Esophagus squamous epithelium (tissue), 5 donors: ENCODE results near the gene PLA1A. TPM values are rescaled to one million over a fixed set of nuclear protein-coding genes. Genes with fewer than 3 reads are reported as not detected.

Source experiments
- DNase-seq: peaks from one replicate; lab custom pipeline; 2025; lab: John Stamatoyannopoulos, UW
- H3K27ac ChIP-seq, 4 donors: fragments of 200-600 bp; sonication (generic); one replicate each; pipeline ENCODE4 v1.5.1; 2016 to 2019; ENCODE audit warnings: mild to moderate bottlenecking in 1 of 4
- H3K27me3 ChIP-seq, 4 donors: fragments of 200-600 bp; sonication (generic); 1 replicate in 3 of 4; 2 replicates in 1 of 4; pipeline versions ENCODE4 v1.5.1 to v1.6.0; 2017 to 2021; ENCODE audit warnings: antibody characterized with exemption in 1 of 4
- H3K36me3 ChIP-seq, 3 donors: fragments of 200-600 bp; sonication (generic); one replicate each; pipeline ENCODE4 v1.5.1; 2016 to 2019
- H3K4me1 ChIP-seq, 3 donors: fragments of 200-600 bp; sonication (generic); one replicate each; pipeline ENCODE4 v1.5.1; 2017 to 2019
- H3K4me3 ChIP-seq, 4 donors: fragments of 200-600 bp; sonication (generic); 1 replicate in 3 of 4; 2 replicates in 1 of 4; pipeline ENCODE4 v1.5.1; 2016 to 2019; ENCODE audit warnings: mild to moderate bottlenecking in 2 of 4, moderate library complexity in 1 of 4
- H3K9me3 ChIP-seq, 3 donors: fragments of 200-600 bp; sonication (generic); one replicate each; pipeline ENCODE4 v1.5.1; 2016 to 2019
- CTCF ChIP-seq, 6 experiments: fragments of 450-650 bp in 4 of 6; fragments of 200-600 bp in 2 of 6; sonication (generic) in 2 of 6; IDR thresholded peaks; one replicate each; pipeline ENCODE4 v1.5.1; 2016 to 2019; ENCODE audit warnings: antibody characterized with exemption in 6 of 6, mild to moderate bottlenecking in 4 of 6, moderate library complexity in 4 of 6
- POLR2A ChIP-seq, 4 donors: fragments of 450-650 bp; IDR thresholded peaks; one replicate each; pipeline ENCODE4 v1.6.1; 2017; ENCODE audit warnings: antibody characterized with exemption in 4 of 4, mild to moderate bottlenecking in 4 of 4, moderate library complexity in 3 of 4
- whole genome bisulfite sequencing, 2 donors: methylation state at CpG; one replicate each; pipeline ENCODE4 v1.1.5; 2018; 5-methylcytosine and 5-hydroxymethylcytosine counted together
- intact Hi-C: fragments of 100-400 bp; cut with DNase I; formaldehyde crosslinking; loops from one replicate; pipeline ENCODE4 v1.15.0; 2022
- total RNA-seq, 4 donors: library from RNA; depleted of rRNA; stranded (reverse); fragments of >200 nt; gene quantifications; one replicate each; pipeline ENCODE4 v1.1.0, GENCODE V29; 2016
- donor health status: DM: yes; HTN: yes; CAD: no.

PLA1A gene
- total RNA-seq, 4 donors from 2014 or later = 0.41 to 1.5 (median 0.79) TPM; not detected in 1

GRCh38 chr3:119598410-119599098 is 869 bp downstream of the PLA1A start:
- WGBS, 2 donors = 76 to 81% methylated on average over 1 of the region's 1 CpG
- TF ChIP-seq CTCF (IDR thresholded peaks at IDR 0.05) (no peak), POLR2A (IDR thresholded peaks at IDR 0.05) (no peak)
- no peaks in the 10 kb centered on the region for H3K27me3 ChIP-seq
- H3K4me1 ChIP-seq = peaks cover 0 to 15% (median 6%) of the 10 kb centered on the region in 3 donors
- DNase-seq = no peak
- intact Hi-C loops = no loop called here
- H3K4me3 ChIP-seq = no peak overlapping the region
- no peaks in the 10 kb centered on the region for H3K36me3 ChIP-seq
- no peaks in the 10 kb centered on the region for H3K9me3 ChIP-seq
- H3K27ac ChIP-seq = peak overlapping the region in 2 of 4 donors; percentile 51 to 59

DNA sequence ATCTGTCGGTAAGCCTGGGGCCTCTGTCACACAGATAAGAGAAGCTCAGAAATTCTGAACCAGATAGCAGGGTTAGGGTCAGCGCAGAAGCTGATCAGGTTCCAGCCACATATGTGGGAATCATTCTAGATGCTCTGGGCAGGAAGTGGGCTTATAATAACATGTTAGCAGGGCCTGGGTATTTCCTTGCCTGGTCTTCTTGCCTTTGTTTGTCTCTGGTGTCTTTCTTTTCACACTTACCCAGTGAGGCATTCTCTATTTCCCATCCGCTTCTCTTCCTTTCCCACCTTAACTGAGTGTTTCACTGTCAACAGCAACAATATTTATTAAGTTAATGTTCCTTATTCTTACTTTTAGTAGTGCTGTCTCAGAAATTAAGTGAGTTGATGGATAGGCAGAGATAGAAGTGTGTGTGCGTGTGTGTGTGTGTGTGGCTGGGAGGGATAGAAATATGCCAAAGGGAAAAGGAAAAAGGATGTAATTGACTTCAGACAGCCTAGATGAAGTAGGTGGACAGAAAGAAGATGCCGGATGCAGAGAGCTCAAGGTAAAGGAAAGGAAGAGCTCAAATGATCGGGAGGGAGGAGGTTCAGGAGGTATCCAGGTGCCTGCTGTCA is 2.0 kb downstream of the PLA1A start:
- H3K9me3 ChIP-seq = no peaks in the 10 kb centered on the region
- no peaks in the 10 kb centered on the region for H3K36me3 ChIP-seq
- no peak overlapping the region for H3K4me3 ChIP-seq
- no peak for DNase-seq
- intact Hi-C loops = no loop called here
- no peak overlapping the region for H3K27ac ChIP-seq
- 84 to 87% methylated on average over 6 of the region's 6 CpGs for WGBS, 2 donors
- H3K27me3 ChIP-seq = no peaks in the 10 kb centered on the region
- peaks cover 0 to 15% (median 6%) of the 10 kb centered on the region in 3 donors for H3K4me1 ChIP-seq
- TF ChIP-seq POLR2A (IDR thresholded peaks at IDR 0.05) = no peak
- TF ChIP-seq CTCF (IDR thresholded peaks at IDR 0.05) = no peak

GRCh38 chr3:119600732-119601131 is 3.0 kb downstream of the PLA1A start:
- TF ChIP-seq POLR2A (IDR thresholded peaks at IDR 0.05) (no peak), CTCF (IDR thresholded peaks at IDR 0.05) (peak in 2 of 6 experiments; percentile 34 to 46)

GRCh38 chr3:119601154-119601553 is 3.5 kb downstream of the PLA1A start:
- Histone ChIP-seq H3K9me3 (no peaks in the 10 kb centered on the region), H3K4me3 (no peak overlapping the region), H3K27me3 (no peaks in the 10 kb centered on the region), H3K27ac (no peak overlapping the region), H3K36me3 (no peaks in the 10 kb centered on the region), H3K4me1 (peaks cover 0 to 9% (median 6%) of the 10 kb centered on the region in 3 donors)
- no peak for TF ChIP-seq POLR2A (IDR thresholded peaks at IDR 0.05)
- no peak for TF ChIP-seq CTCF (IDR thresholded peaks at IDR 0.05)
- WGBS, 2 donors = 76 to 86% methylated on average over 2 to 3 of the region's 3 CpGs
- no peak for DNase-seq
- intact Hi-C loops = no loop called here

More at GRCh38 chr3:119600732-119601131, 3.0 kb downstream of the PLA1A start:
- no peak for DNase-seq
- 57 to 60% methylated on average over 2 to 5 of the region's 5 CpGs for WGBS, 2 donors
- no peak overlapping the region for H3K4me3 ChIP-seq
- peaks cover 0 to 13% (median 6%) of the 10 kb centered on the region in 3 donors for H3K4me1 ChIP-seq
- H3K27me3 ChIP-seq = no peaks in the 10 kb centered on the region
- no peaks in the 10 kb centered on the region for H3K36me3 ChIP-seq
- H3K9me3 ChIP-seq = no peaks in the 10 kb centered on the region
- intact Hi-C loops = no loop called here
- H3K27ac ChIP-seq = no peak overlapping the region

- H3K4me3 ChIP-seq = no peak overlapping the region
- H3K9me3 ChIP-seq = no peaks in the 10 kb centered on the region
- peaks cover 0 to 4% (median 0%) of the 10 kb centered on the region in 3 donors for H3K4me1 ChIP-seq
- 44% methylated on average over 1 of the region's 1 CpG for WGBS, 2 donors
- no peaks in the 10 kb centered on the region for H3K27me3 ChIP-seq
- no peak overlapping the region for H3K27ac ChIP-seq
- DNase-seq = no peak
- H3K36me3 ChIP-seq = no peaks in the 10 kb centered on the region
- intact Hi-C loops = no loop called here
- TF ChIP-seq CTCF (IDR thresholded peaks at IDR 0.05) (no peak), POLR2A (IDR thresholded peaks at IDR 0.05) (no peak)
These were observed 5.0 kb downstream of the PLA1A start for GRCh38 chr3:119602676-119603075.
